NT2/D1 (cell line): ENCODE data around the gene PRICKLE2.

Source experiments
- DNase-seq: peaks from one replicate; pipeline ENCODE4 v3.0.0-alpha.2; 2011; ENCODE audit warnings: low read depth, low spot score
- H3K27me3 ChIP-seq: 2 replicates; pipeline ENCODE4 v1.6.0; 2011; ENCODE audit warnings: mild to moderate bottlenecking; ENCODE audit not compliant: insufficient read length, insufficient read depth
- H3K36me3 ChIP-seq: 2 replicates; pipeline ENCODE4 v1.6.1; 2011; ENCODE audit warnings: mild to moderate bottlenecking, low read length, mixed read lengths; ENCODE audit not compliant: insufficient read depth, insufficient read length
- H3K4me1 ChIP-seq: 2 replicates; pipeline ENCODE4 v1.5.1; 2011; ENCODE audit not compliant: insufficient read depth, insufficient read length
- H3K4me3 ChIP-seq: 2 replicates; pipeline ENCODE4 v1.5.1; 2011; ENCODE audit warnings: low read depth; ENCODE audit not compliant: insufficient read length
- H3K9ac ChIP-seq: 2 replicates; pipeline ENCODE4 v1.6.0; 2011; ENCODE audit warnings: low read depth; ENCODE audit not compliant: insufficient read length
- H3K9me3 ChIP-seq: 2 replicates; pipeline ENCODE4 v1.5.1; 2011; ENCODE audit warnings: mild to moderate bottlenecking, low read length; ENCODE audit not compliant: insufficient read depth
- SUZ12 ChIP-seq: IDR thresholded peaks from 2 replicates; pipeline ENCODE4 v1.6.1; 2011; ENCODE audit not compliant: insufficient read length, insufficient read depth; ENCODE audit errors: extremely low read depth
- YY1 ChIP-seq: IDR thresholded peaks from 2 replicates; pipeline ENCODE4 v1.6.1; 2011; ENCODE audit not compliant: insufficient read length, insufficient read depth
- ZNF274 ChIP-seq: IDR thresholded peaks from 2 replicates; pipeline ENCODE4 v1.6.1; 2011; ENCODE audit warnings: mild to moderate bottlenecking, low read depth, low read length

The PRICKLE2 gene

DNA sequence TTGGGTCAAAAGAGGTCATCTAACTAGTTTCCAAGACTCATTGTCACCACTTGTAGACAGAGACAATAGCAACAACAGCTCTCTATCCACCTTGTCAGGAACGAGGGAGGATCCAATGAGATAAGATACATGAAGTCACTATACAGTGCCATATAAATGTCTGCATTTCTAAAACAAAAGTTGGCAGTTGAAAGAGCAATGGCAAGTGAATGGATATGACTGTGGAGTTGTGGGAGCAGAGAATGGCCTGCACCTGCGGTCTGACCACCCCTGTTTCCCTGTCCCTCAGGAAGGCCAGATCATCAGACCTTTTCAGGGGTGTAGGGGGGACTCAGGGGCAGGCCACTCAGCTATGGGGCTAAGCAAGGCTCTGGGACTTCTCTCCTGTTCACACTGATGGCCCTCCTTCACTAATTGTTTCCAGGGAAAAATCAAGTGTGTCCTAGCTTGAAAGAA lies 161.3 kb downstream of the PRICKLE2 start:
- Histone ChIP-seq H3K9me3 (no peaks in the 10 kb centered on the region), H3K27me3 (no peaks in the 10 kb centered on the region), H3K9ac (no peak overlapping the region), H3K36me3 (no peaks in the 10 kb centered on the region), H3K4me1 (no peaks in the 10 kb centered on the region), H3K4me3 (no peak overlapping the region)
- TF ChIP-seq ZNF274 (no peak), YY1 (no peak), SUZ12 (no peak)
- no peak for DNase-seq

DNA sequence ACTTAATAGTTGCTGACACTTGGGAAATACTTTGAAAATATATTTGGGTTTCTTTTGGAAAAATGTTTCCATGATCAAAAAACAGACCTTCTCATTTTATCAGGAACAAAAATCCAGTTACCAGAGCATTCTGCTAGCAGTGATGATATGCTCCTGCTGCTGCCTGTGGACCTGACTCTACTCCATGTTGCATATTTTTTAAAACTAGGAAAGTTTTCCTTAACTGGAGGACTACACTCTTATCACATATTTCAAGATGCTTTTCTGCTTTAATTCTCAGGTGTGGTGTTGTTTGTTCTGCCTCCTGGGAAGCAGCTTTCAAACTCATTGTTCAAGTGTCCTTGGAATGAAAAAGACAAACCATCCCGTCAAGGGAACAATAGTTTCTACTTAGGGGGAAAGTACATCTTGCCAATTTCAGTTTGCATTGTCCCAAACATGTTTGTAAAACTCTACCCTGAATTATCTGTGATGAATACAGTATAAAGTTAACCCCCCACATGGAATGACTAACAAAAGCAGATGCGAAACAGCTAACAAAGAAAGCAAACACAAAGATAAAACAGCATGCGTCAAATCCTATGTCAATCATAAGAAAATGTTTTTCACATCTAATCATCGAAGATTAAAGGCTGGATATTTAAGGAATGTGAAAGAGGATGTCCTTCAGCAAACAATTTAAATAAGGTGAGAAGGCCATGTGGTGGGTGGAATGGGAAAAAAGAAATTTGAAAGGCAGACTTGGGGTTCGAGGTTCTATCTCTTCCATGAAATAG lies 161.9 kb downstream of the PRICKLE2 start:
- no peaks in the 10 kb centered on the region for H3K4me1 ChIP-seq
- H3K36me3 ChIP-seq, result no peaks in the 10 kb centered on the region
- no peak overlapping the region for H3K9ac ChIP-seq
- TF ChIP-seq ZNF274 (no peak), SUZ12 (no peak), YY1 (no peak)
- no peaks in the 10 kb centered on the region for H3K27me3 ChIP-seq
- no peak overlapping the region for H3K4me3 ChIP-seq
- DNase-seq, result no peak
- H3K9me3 ChIP-seq, result no peaks in the 10 kb centered on the region

DNA sequence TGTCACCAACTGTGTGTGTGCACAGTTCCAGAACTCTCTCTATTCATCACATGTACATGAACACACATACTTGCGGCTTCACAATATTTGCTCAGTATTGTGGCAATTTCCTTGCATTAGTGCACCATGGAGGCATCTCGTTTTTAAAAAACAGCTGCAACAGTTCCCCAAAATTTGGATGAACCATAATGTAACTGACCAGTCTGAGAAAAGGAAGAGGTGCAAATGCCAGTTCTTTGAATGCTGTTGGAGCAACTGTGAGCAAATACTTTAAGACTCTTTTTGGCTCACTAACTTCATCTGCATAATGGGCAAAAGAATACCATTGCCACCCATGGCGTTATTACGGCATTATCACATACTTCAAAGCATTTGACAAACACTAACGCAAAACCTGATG lies 163.6 kb downstream of the PRICKLE2 start:
- H3K27me3 ChIP-seq, result no peaks in the 10 kb centered on the region
- no peaks in the 10 kb centered on the region for H3K9me3 ChIP-seq
- H3K4me3 ChIP-seq, result no peak overlapping the region
- TF ChIP-seq SUZ12, result no peak
- TF ChIP-seq ZNF274, result no peak
- TF ChIP-seq YY1, result no peak
- DNase-seq, result no peak
- no peaks in the 10 kb centered on the region for H3K36me3 ChIP-seq
- H3K4me1 ChIP-seq, result no peaks in the 10 kb centered on the region
- H3K9ac ChIP-seq, result no peak overlapping the region

- no peaks in the 10 kb centered on the region for H3K27me3 ChIP-seq
- H3K9ac ChIP-seq, result no peak overlapping the region
- no peaks in the 10 kb centered on the region for H3K9me3 ChIP-seq
- no peak for DNase-seq
- TF ChIP-seq YY1 (no peak), SUZ12 (no peak), ZNF274 (no peak)
- H3K4me3 ChIP-seq, result no peak overlapping the region
- no peaks in the 10 kb centered on the region for H3K36me3 ChIP-seq
- no peaks in the 10 kb centered on the region for H3K4me1 ChIP-seq
Observed at GRCh38 chr3:64059484-64060175, 165.6 kb downstream of the PRICKLE2 start.

- H3K9me3 ChIP-seq, result no peaks in the 10 kb centered on the region
- H3K36me3 ChIP-seq, result no peaks in the 10 kb centered on the region
- H3K4me1 ChIP-seq, result no peaks in the 10 kb centered on the region
- no peak overlapping the region for H3K9ac ChIP-seq
- TF ChIP-seq YY1, result no peak
- TF ChIP-seq SUZ12, result no peak
- TF ChIP-seq ZNF274, result no peak
- no peak for DNase-seq
- H3K4me3 ChIP-seq, result no peak overlapping the region
- H3K27me3 ChIP-seq, result no peaks in the 10 kb centered on the region
Observed at GRCh38 chr3:64058566-64058965, 166.7 kb downstream of the PRICKLE2 start.

GRCh38 chr3:64057231-64057630 lies 168.0 kb downstream of the PRICKLE2 start:
- no peak overlapping the region for H3K4me3 ChIP-seq
- H3K9me3 ChIP-seq, result no peaks in the 10 kb centered on the region
- H3K27me3 ChIP-seq, result no peaks in the 10 kb centered on the region
- no peak overlapping the region for H3K9ac ChIP-seq
- H3K36me3 ChIP-seq, result no peaks in the 10 kb centered on the region
- DNase-seq, result no peak
- H3K4me1 ChIP-seq, result no peaks in the 10 kb centered on the region
- TF ChIP-seq YY1 (no peak), SUZ12 (no peak), ZNF274 (no peak)

GRCh38 chr3:64056606-64057180 lies 168.6 kb downstream of the PRICKLE2 start:
- no peaks in the 10 kb centered on the region for H3K27me3 ChIP-seq
- DNase-seq, result no peak
- no peaks in the 10 kb centered on the region for H3K4me1 ChIP-seq
- H3K9me3 ChIP-seq, result no peaks in the 10 kb centered on the region
- H3K4me3 ChIP-seq, result no peak overlapping the region
- no peaks in the 10 kb centered on the region for H3K36me3 ChIP-seq
- H3K9ac ChIP-seq, result no peak overlapping the region
- TF ChIP-seq ZNF274, result no peak
- TF ChIP-seq SUZ12, result no peak
- TF ChIP-seq YY1, result no peak
